NB4 (cell line): ENCODE measurements around the gene YARS2.

Experiments used
- CTCF ChIP-seq: IDR thresholded peaks from one replicate; pipeline ENCODE4 v1.5.1; 2012; ENCODE audit warnings: low read depth, low read length
- MAX ChIP-seq: IDR thresholded peaks from 2 replicates; pipeline ENCODE4 v1.6.1; 2011; ENCODE audit warnings: low read depth, low read length
- MYC ChIP-seq: IDR thresholded peaks from 2 replicates; pipeline ENCODE4 v1.6.1; 2011; ENCODE audit warnings: low read depth, low read length
- POLR2A ChIP-seq: IDR thresholded peaks from 2 replicates; pipeline ENCODE4 v1.6.1; 2011; ENCODE audit warnings: mild to moderate bottlenecking; ENCODE audit not compliant: insufficient read length; ENCODE audit errors: extremely low read depth

- TF ChIP-seq CTCF (no peak), POLR2A (no peak), MAX (no peak), MYC (no peak)
Observed at GRCh38 chr12:32714772-32715171, 40.9 kb downstream of the YARS2 start.
